ENCODE measurements around the gene RASGRF2.
A peak's percentile ranks its signal among the peaks of the same experiment; 100 is the strongest.

Gene RASGRF2

GRCh38 chr5:81212211-81212751 lies 252.1 kb downstream of the RASGRF2 start:
- DNase-seq = no peak

GRCh38 chr5:81213070-81213469 lies 252.9 kb downstream of the RASGRF2 start:
- no peak for DNase-seq

- DNase-seq = no peak
Measured at GRCh38 chr5:81214848-81215247, 254.7 kb downstream of the RASGRF2 start.

- no peak for DNase-seq
Measured at GRCh38 chr5:81216152-81216551, 256.0 kb downstream of the RASGRF2 start.

GRCh38 chr5:81219389-81219788 lies 259.2 kb downstream of the RASGRF2 start:
- no peak for DNase-seq

GRCh38 chr5:81222285-81222684 lies 262.1 kb downstream of the RASGRF2 start:
- DNase-seq = no peak

GRCh38 chr5:81225463-81225862 lies 265.3 kb downstream of the RASGRF2 start:
- no peak for DNase-seq

- DNase-seq = no peak
Measured at GRCh38 chr5:81226286-81226685, 266.1 kb downstream of the RASGRF2 start.

- no peak for DNase-seq
Measured at GRCh38 chr5:81226949-81227348, 266.8 kb downstream of the RASGRF2 start.

- no peak for DNase-seq
Measured at GRCh38 chr5:81228084-81228483, 267.9 kb downstream of the RASGRF2 start.

- no peak for DNase-seq
Measured at GRCh38 chr5:81230416-81230815, 270.3 kb downstream of the RASGRF2 start.

- DNase-seq = no peak
Measured at GRCh38 chr5:81232464-81233079, 272.4 kb downstream of the RASGRF2 start.

- peak in 1 of 2 experiments; percentile 18 for DNase-seq
Measured at GRCh38 chr5:81233080-81233634, 273.0 kb downstream of the RASGRF2 start, which contains the start of gene CKMT2. Gene CKMT2 (plus strand): TSS chr5:81233322. CDS start chr5:81251133, 17,811 bp downstream.

GRCh38 chr5:81234299-81234698 lies 274.1 kb downstream of the RASGRF2 start:
- DNase-seq = no peak

- no peak for DNase-seq
Measured at GRCh38 chr5:81234801-81235200, 274.6 kb downstream of the RASGRF2 start.

GRCh38 chr5:81235287-81236072 lies 275.3 kb downstream of the RASGRF2 start:
- DNase-seq = no peak

- no peak for DNase-seq
Measured at GRCh38 chr5:81238460-81238859, 278.3 kb downstream of the RASGRF2 start.

GRCh38 chr5:81239613-81240012 lies 279.4 kb downstream of the RASGRF2 start:
- DNase-seq = no peak

GRCh38 chr5:81241001-81241400 lies 280.8 kb downstream of the RASGRF2 start:
- no peak for DNase-seq

- DNase-seq = no peak
Measured at GRCh38 chr5:81241961-81242648, 281.9 kb downstream of the RASGRF2 start.

- peak in 1 of 2 experiments; percentile 26 for DNase-seq
Measured at GRCh38 chr5:81242906-81243436, 282.8 kb downstream of the RASGRF2 start.

- no peak for DNase-seq
Measured at GRCh38 chr5:81244451-81244850, 284.3 kb downstream of the RASGRF2 start.

GRCh38 chr5:81245871-81246235 lies 285.7 kb downstream of the RASGRF2 start:
- no peak for DNase-seq
